ENCODE data around the gene FERMT3. TPM values are rescaled to one million over a fixed set of nuclear protein-coding genes. Genes with fewer than 3 reads are reported as not detected.
"Not testable (repeated sequence)": the region's sequence is repeated elsewhere in the genome, so short reads cannot be mapped to it uniquely, and the experiment has no call there.

The FERMT3 gene
- total RNA-seq, 1 donor from 2014 or later, result 4.7 TPM

GRCh38 chr11:64245797-64246620, 39.5 kb downstream of the FERMT3 start:
- Histone ChIP-seq H3K36me3 (ENCODE audit: control insufficient read depth in 3 of 3, insufficient read depth in 3 of 3, low read length in 3 of 3) (peaks cover 4 to 12% (median 6%) of the 10 kb centered on the region in 3 donors), H3K4me1 (ENCODE audit: control insufficient read depth in 3 of 3, insufficient read depth in 3 of 3, low read length in 3 of 3) (peaks cover 48 to 65% (median 56%) of the 10 kb centered on the region in 3 donors), H3K27me3 (ENCODE audit: control insufficient read depth in 3 of 3, insufficient read depth in 3 of 3, low read length in 3 of 3) (no peaks in the 10 kb centered on the region), H3K4me3 (ENCODE audit: low read length in 3 of 3) (peak overlapping the region; percentile 88 to 96 (median 95)), H3K9me3 (ENCODE audit: control insufficient read depth in 3 of 3, low read length in 3 of 3) (no peaks in the 10 kb centered on the region), H3K9ac (ENCODE audit: low read depth in 1 of 3, low read length in 3 of 3) (peak overlapping the region; percentile 87 to 97 (median 95)), H3K27ac (ENCODE audit: low read depth, low read length) (peak overlapping the region; percentile 93)

GRCh38 chr11:64246621-64246870, 40.0 kb downstream of the FERMT3 start:
- not testable (repeated sequence) for H3K27me3 ChIP-seq (ENCODE audit: control insufficient read depth in 3 of 3, insufficient read depth in 3 of 3, low read length in 3 of 3); H3K27ac ChIP-seq (ENCODE audit: low read depth, low read length); H3K9me3 ChIP-seq (ENCODE audit: control insufficient read depth in 3 of 3, low read length in 3 of 3)
- Histone ChIP-seq H3K4me1 (ENCODE audit: control insufficient read depth in 3 of 3, insufficient read depth in 3 of 3, low read length in 3 of 3) (peaks cover 50 to 66% (median 58%) of the 10 kb centered on the region in 3 donors), H3K9ac (ENCODE audit: low read depth in 1 of 3, low read length in 3 of 3) (peak overlapping the region in 1 of 3 donors; percentile 97), H3K36me3 (ENCODE audit: control insufficient read depth in 3 of 3, insufficient read depth in 3 of 3, low read length in 3 of 3) (peaks cover 4 to 12% (median 6%) of the 10 kb centered on the region in 3 donors), H3K4me3 (ENCODE audit: low read length in 3 of 3) (peak overlapping the region in 1 of 3 donors; percentile 90)

GRCh38 chr11:64246871-64247728, 40.6 kb downstream of the FERMT3 start, which contains the start of gene PPP1R14B:
Gene PPP1R14B, minus strand, starts transcription at chr11:64246943. Its CDS starts 270 bp downstream, at chr11:64246673.
- H3K9me3 ChIP-seq (ENCODE audit: control insufficient read depth in 3 of 3, low read length in 3 of 3), result no peaks in the 10 kb centered on the region
- H3K9ac ChIP-seq (ENCODE audit: low read depth in 1 of 3, low read length in 3 of 3), result peak within 1 kb of the TSS; percentile 92 to 97 (median 95)
- H3K4me1 ChIP-seq (ENCODE audit: control insufficient read depth in 3 of 3, insufficient read depth in 3 of 3, low read length in 3 of 3), result peaks cover 54 to 69% (median 60%) of the 10 kb centered on the region in 3 donors
- peaks cover 4 to 12% (median 6%) of the 10 kb centered on the region in 3 donors for H3K36me3 ChIP-seq (ENCODE audit: control insufficient read depth in 3 of 3, insufficient read depth in 3 of 3, low read length in 3 of 3)
- peak within 1 kb of the TSS; percentile 93 for H3K27ac ChIP-seq (ENCODE audit: low read depth, low read length)
- no peaks in the 10 kb centered on the region for H3K27me3 ChIP-seq (ENCODE audit: control insufficient read depth in 3 of 3, insufficient read depth in 3 of 3, low read length in 3 of 3)
- H3K4me3 ChIP-seq (ENCODE audit: low read length in 3 of 3), result peak within 1 kb of the TSS; percentile 95 to 97 (median 95)

- Histone ChIP-seq H3K27ac (ENCODE audit: low read depth, low read length) (no peak overlapping the region), H3K9me3 (ENCODE audit: control insufficient read depth in 3 of 3, low read length in 3 of 3) (no peaks in the 10 kb centered on the region), H3K4me1 (ENCODE audit: control insufficient read depth in 3 of 3, insufficient read depth in 3 of 3, low read length in 3 of 3) (peaks cover 52 to 67% (median 57%) of the 10 kb centered on the region in 3 donors), H3K27me3 (ENCODE audit: control insufficient read depth in 3 of 3, insufficient read depth in 3 of 3, low read length in 3 of 3) (no peaks in the 10 kb centered on the region), H3K36me3 (ENCODE audit: control insufficient read depth in 3 of 3, insufficient read depth in 3 of 3, low read length in 3 of 3) (peaks cover 4 to 12% (median 6%) of the 10 kb centered on the region in 3 donors), H3K9ac (ENCODE audit: low read depth in 1 of 3, low read length in 3 of 3) (peak overlapping the region; percentile 51 to 90 (median 79)), H3K4me3 (ENCODE audit: low read length in 3 of 3) (peak overlapping the region; percentile 59 to 97 (median 90))
Measured at GRCh38 chr11:64247729-64248531, 41.4 kb downstream of the FERMT3 start.

GRCh38 chr11:64248578-64248977, 42.1 kb downstream of the FERMT3 start:
- Histone ChIP-seq H3K9me3 (ENCODE audit: control insufficient read depth in 3 of 3, low read length in 3 of 3) (no peaks in the 10 kb centered on the region), H3K4me1 (ENCODE audit: control insufficient read depth in 3 of 3, insufficient read depth in 3 of 3, low read length in 3 of 3) (peaks cover 53 to 67% (median 57%) of the 10 kb centered on the region in 3 donors), H3K36me3 (ENCODE audit: control insufficient read depth in 3 of 3, insufficient read depth in 3 of 3, low read length in 3 of 3) (peaks cover 1 to 5% (median 2%) of the 10 kb centered on the region in 3 donors), H3K27me3 (ENCODE audit: control insufficient read depth in 3 of 3, insufficient read depth in 3 of 3, low read length in 3 of 3) (no peaks in the 10 kb centered on the region), H3K9ac (ENCODE audit: low read depth in 1 of 3, low read length in 3 of 3) (peak overlapping the region in 2 of 3 donors; percentile 45 to 48), H3K4me3 (ENCODE audit: low read length in 3 of 3) (no peak overlapping the region), H3K27ac (ENCODE audit: low read depth, low read length) (no peak overlapping the region)

- H3K4me3 ChIP-seq (ENCODE audit: low read length in 3 of 3), result no peak overlapping the region
- no peaks in the 10 kb centered on the region for H3K27me3 ChIP-seq (ENCODE audit: control insufficient read depth in 3 of 3, insufficient read depth in 3 of 3, low read length in 3 of 3)
- H3K36me3 ChIP-seq (ENCODE audit: control insufficient read depth in 3 of 3, insufficient read depth in 3 of 3, low read length in 3 of 3), result peaks cover 0 to 3% (median 0%) of the 10 kb centered on the region in 3 donors
- peaks cover 53 to 67% (median 57%) of the 10 kb centered on the region in 3 donors for H3K4me1 ChIP-seq (ENCODE audit: control insufficient read depth in 3 of 3, insufficient read depth in 3 of 3, low read length in 3 of 3)
- H3K27ac ChIP-seq (ENCODE audit: low read depth, low read length), result no peak overlapping the region
- H3K9ac ChIP-seq (ENCODE audit: low read depth in 1 of 3, low read length in 3 of 3), result peak overlapping the region in 1 of 3 donors; percentile 45
- no peaks in the 10 kb centered on the region for H3K9me3 ChIP-seq (ENCODE audit: control insufficient read depth in 3 of 3, low read length in 3 of 3)
Measured at GRCh38 chr11:64249038-64249437, 42.5 kb downstream of the FERMT3 start.

GRCh38 chr11:64249563-64250414, 43.3 kb downstream of the FERMT3 start:
- no peaks in the 10 kb centered on the region for H3K27me3 ChIP-seq (ENCODE audit: control insufficient read depth in 3 of 3, insufficient read depth in 3 of 3, low read length in 3 of 3)
- peaks cover 0 to 3% (median 0%) of the 10 kb centered on the region in 3 donors for H3K36me3 ChIP-seq (ENCODE audit: control insufficient read depth in 3 of 3, insufficient read depth in 3 of 3, low read length in 3 of 3)
- H3K4me1 ChIP-seq (ENCODE audit: control insufficient read depth in 3 of 3, insufficient read depth in 3 of 3, low read length in 3 of 3), result peaks cover 52 to 63% (median 57%) of the 10 kb centered on the region in 3 donors
- no peak overlapping the region for H3K4me3 ChIP-seq (ENCODE audit: low read length in 3 of 3)
- H3K9me3 ChIP-seq (ENCODE audit: control insufficient read depth in 3 of 3, low read length in 3 of 3), result no peaks in the 10 kb centered on the region
- no peak overlapping the region for H3K27ac ChIP-seq (ENCODE audit: low read depth, low read length)
- no peak overlapping the region for H3K9ac ChIP-seq (ENCODE audit: low read depth in 1 of 3, low read length in 3 of 3)

DNA sequence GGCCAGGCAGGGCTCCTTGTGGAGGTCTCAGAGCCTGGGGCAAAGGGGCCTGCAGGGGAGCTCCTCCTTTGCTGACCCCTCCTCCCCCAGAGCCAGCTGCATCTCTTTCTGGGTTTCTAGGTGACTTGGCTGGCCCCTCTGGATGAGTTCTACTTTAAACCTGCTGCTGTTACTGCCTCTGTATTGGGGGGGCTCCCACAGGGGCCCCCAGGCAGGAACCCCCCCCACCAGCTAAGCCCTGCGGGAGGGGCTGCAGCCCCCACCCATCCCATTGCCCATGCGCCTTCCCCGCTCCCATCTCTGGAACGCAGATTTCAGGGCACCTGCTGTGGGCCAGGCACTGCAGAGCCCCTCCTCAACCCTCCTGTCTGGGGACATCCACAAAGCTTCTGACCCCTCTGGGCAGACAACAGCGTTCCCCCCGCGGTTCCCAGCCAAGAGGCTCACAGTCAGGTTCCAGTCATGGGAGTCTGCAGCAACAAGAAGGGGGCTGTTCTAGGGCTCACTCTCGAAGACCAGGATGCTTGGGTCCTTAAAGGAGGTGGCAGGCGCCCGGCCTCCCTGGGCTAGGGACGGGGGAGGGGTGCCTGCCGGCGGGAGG, 44.0 kb downstream of the FERMT3 start:
- Histone ChIP-seq H3K9me3 (ENCODE audit: control insufficient read depth in 3 of 3, low read length in 3 of 3) (no peaks in the 10 kb centered on the region), H3K27me3 (ENCODE audit: control insufficient read depth in 3 of 3, insufficient read depth in 3 of 3, low read length in 3 of 3) (no peaks in the 10 kb centered on the region), H3K9ac (ENCODE audit: low read depth in 1 of 3, low read length in 3 of 3) (peak overlapping the region; percentile 69 to 80 (median 70)), H3K4me1 (ENCODE audit: control insufficient read depth in 3 of 3, insufficient read depth in 3 of 3, low read length in 3 of 3) (peaks cover 45 to 56% (median 50%) of the 10 kb centered on the region in 3 donors), H3K4me3 (ENCODE audit: low read length in 3 of 3) (peak overlapping the region; percentile 65 to 71 (median 69)), H3K36me3 (ENCODE audit: control insufficient read depth in 3 of 3, insufficient read depth in 3 of 3, low read length in 3 of 3) (peaks cover 3 to 7% (median 3%) of the 10 kb centered on the region in 3 donors), H3K27ac (ENCODE audit: low read depth, low read length) (no peak overlapping the region)
